Epithelial cell of esophagus (primary cell): ENCODE results near the gene PNPLA2.

Experiments
- DNase-seq: peaks from one replicate; pipeline ENCODE4 v3.0.0; 2010; ENCODE audit warnings: low read depth
- H3K4me3 ChIP-seq: 2 replicates; pipeline ENCODE4 v1.5.1; 2011; ENCODE audit warnings: mild to moderate bottlenecking, low read length, control low read depth
- TF ChIP-seq, protein P1 (sequence below): IDR thresholded peaks from 2 replicates; pipeline ENCODE4 v1.5.1; 2011; ENCODE audit warnings: low read depth, mild to moderate bottlenecking, low read length, control low read depth, inconsistent platforms; ENCODE audit not compliant: insufficient read depth; ENCODE audit errors: missing control alignments

The PNPLA2 gene

DNA sequence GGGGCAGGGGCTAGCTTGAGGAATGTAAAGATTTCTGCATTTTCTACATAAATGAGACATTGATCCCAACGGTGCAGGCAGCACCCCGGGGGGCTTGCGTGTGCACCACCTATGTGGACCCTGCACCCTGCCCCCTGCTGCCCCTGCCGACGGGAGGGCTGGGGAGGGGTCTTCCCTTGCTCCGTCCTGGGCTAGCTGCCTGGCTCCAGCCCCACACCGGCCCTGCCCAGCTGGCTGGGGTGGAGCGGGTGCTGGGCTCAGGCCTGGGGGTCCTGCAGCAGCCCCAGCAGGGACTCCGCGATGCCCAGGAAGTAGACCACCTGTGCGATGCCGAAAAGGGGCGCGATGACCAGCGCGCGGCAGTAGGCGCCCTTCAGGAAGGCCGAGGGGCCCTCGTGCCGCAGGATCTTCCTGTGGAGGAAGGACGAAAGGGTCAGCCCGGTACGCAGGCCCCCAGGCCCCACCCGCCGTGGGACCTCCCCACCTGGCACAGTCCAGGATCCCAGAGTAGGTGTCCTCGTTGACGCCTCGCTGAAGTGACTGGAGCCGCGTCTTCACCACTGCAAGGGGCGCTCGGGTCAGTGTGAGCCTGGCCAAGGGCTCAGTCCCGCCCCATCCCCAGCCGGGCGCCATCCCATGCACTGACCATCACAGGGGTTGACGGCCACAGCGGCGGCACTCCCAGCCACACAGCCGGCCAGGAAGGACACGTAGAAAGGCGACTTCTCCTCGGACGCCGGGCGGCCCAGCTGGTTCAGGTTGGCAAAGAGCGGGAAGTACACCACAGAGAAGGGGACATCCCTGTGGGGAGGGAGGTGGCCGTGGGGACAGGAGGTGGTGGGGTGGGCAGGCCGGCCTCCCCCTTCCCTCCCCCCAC lies 26.8 kb upstream of the PNPLA2 start:
- no peak for DNase-seq
- TF ChIP-seq, protein P1, sequence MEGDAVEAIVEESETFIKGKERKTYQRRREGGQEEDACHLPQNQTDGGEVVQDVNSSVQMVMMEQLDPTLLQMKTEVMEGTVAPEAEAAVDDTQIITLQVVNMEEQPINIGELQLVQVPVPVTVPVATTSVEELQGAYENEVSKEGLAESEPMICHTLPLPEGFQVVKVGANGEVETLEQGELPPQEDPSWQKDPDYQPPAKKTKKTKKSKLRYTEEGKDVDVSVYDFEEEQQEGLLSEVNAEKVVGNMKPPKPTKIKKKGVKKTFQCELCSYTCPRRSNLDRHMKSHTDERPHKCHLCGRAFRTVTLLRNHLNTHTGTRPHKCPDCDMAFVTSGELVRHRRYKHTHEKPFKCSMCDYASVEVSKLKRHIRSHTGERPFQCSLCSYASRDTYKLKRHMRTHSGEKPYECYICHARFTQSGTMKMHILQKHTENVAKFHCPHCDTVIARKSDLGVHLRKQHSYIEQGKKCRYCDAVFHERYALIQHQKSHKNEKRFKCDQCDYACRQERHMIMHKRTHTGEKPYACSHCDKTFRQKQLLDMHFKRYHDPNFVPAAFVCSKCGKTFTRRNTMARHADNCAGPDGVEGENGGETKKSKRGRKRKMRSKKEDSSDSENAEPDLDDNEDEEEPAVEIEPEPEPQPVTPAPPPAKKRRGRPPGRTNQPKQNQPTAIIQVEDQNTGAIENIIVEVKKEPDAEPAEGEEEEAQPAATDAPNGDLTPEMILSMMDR = no peak
- H3K4me3 ChIP-seq = no peak overlapping the region

DNA sequence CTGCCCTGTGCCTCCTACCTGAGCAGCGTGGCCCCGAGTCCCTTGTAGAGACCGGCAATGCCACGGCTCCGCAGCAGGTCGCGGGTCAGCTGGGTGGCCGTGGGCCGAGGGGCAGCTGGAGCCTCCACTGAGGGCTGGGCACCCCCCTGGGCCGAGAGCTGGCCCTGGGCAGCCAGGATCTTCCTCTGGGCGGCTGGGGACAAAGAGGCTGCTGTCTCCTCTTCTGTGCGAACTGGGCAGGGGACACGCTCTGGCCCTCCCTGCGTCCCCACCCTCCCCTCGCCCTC lies 26.2 kb upstream of the PNPLA2 start:
- H3K4me3 ChIP-seq = no peak overlapping the region
- TF ChIP-seq, protein P1 = no peak
- no peak for DNase-seq

DNA sequence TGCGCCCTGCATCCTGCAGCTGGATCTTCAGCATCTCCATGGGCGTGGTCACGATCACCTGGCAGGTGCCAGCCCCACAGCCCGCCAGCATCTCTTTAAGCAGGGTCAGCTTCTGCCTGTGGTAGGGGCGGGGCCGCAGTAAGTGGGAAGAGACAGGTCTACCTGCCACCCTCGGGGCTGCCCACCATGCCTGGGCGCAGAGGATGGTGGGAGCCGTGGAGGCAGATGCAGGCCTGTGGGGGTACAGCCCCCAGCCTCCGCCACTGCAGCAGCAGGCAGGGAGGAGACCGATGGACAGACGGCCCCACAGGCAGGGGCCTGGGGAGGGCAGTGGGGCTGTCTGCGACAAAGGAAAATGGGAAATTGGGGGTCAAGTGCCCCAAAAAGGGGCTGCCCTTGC lies 25.8 kb upstream of the PNPLA2 start:
- no peak overlapping the region for H3K4me3 ChIP-seq
- TF ChIP-seq, protein P1 = no peak
- no peak for DNase-seq

DNA sequence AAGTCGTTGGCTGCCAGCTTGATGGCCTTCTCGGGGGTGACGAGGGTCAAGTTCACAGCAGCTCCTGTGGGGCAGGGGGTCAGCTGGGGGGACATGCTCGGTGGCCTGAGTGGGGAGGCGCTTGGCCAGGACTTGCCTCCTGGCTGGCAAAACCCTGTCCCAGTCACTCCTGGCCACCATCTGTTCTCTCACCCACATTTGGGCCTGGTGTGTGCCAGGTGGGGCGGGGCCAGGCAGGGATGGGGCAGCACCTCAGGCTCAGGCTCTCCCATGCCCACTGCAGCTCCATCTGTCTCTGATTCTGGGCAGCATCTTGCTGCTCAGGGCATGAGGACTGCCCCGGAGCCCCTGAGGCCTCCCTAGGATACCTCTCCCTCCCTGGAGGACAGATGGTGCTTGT lies 25.2 kb upstream of the PNPLA2 start:
- TF ChIP-seq, protein P1 = no peak
- no peak for DNase-seq
- H3K4me3 ChIP-seq = no peak overlapping the region

DNA sequence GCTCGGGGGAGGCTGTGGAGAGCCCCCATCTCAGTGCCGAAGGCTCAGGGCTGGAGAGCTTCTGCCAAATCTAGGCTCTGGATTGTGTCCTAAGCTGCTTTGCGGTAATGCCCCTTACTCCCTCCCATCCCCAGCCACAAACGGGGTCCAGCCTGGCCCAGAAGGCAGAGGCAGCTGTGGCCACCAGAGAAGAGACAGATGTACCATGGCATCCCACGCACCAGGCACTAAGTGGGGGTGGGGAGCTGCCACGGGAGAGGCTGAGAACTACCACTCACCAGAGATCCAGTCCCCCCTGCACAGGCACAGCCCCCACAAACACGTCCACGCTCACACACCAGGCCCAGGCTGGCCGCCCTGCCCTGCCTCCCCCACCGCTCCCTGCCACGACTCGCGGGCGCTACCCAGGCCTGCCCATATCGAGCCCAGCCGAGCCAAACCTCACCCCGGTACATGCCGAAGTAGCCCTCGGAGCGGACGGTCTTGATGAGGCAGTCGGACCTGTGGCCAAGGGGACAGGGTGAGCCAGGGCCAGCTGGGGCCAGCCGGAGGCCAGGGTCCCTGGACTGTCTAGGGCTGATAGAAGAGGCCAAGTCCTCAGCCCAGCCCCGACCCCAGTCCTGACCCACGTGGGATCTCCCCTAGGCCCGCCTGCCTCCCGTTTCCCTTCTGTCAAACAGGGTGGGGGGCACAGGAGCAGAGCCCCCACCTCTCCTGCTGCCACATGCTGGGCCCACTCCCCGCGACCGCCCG lies 24.5 kb upstream of the PNPLA2 start:
- TF ChIP-seq, protein P1 = no peak
- no peak for DNase-seq
- H3K4me3 ChIP-seq = no peak overlapping the region

DNA sequence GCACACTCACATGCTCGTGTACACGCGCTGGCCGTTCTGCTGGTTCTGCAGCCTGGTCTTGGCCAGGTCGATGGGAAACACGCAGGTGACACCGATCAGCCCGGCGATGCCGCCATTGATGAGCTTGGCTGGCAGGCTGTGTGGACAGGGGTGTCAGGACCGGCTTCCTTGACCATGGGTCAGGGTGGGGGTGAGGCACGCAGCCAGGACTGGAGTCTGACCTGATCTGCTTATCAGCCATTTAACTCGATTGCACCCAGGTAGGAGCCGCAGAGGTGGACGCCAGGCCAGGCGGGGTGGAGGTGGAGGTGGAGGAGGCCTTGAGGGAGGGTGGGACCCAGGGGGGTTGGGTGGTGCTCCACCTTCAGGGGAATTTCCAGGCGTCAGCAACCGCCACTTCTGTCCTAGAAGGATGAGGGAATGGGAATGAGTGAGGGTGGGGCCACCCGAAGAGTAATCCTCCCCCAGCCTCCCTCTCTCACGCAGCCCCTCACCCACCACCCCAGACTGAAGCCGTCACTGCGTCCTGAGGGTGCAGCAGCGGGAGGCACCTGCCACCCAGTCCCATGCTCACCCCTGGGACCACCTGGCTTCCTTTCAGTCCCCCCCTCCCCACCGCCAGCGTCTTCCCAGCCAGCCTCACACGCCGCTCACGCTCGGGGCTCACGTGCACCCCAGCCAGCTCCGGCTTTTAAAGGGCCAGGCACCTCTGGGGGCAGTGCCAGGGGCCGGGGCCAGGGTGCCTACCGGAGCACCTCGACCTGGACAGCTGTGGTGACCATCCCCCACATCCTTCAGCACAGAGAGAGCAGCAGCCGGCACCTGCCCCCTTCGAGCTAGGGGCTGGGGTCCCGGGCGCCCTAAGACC lies 23.7 kb upstream of the PNPLA2 start:
- DNase-seq = no peak
- TF ChIP-seq, protein P1 = no peak
- H3K4me3 ChIP-seq = peak overlapping the region; percentile 80
